K562 (cell line): ENCODE results near the gene C4A. TPM values are rescaled to one million over a fixed set of nuclear protein-coding genes. Genes with fewer than 3 reads are reported as not detected.

Experiments used
- BCL6 ChIP-seq: fragments of 250-450 bp; sonication (Bioruptor Pico); IDR thresholded peaks from 2 replicates; pipeline ENCODE4 v1.4.0; 2020
- E2F6 ChIP-seq, 2 experiments: IDR thresholded peaks; 2 replicates each; pipeline ENCODE4 v1.6.1; 2011; ENCODE audit warnings: borderline replicate concordance in 1 of 2, control low read depth in 1 of 2, low read depth in 1 of 2, low read length in 1 of 2, mild to moderate bottlenecking in 1 of 2, mixed read lengths in 1 of 2, moderate library complexity in 1 of 2; ENCODE audit not compliant: insufficient read depth in 1 of 2, insufficient read length in 1 of 2, poor library complexity in 1 of 2, severe bottlenecking in 1 of 2; ENCODE audit errors: extremely low read depth in 1 of 2
- FOXK1 ChIP-seq: sonication (generic); formaldehyde crosslinking; IDR thresholded peaks from 2 replicates; pipeline ENCODE4 v1.8.0; 2022; ENCODE audit warnings: missing genetic modification reagents, mild to moderate bottlenecking, borderline replicate concordance
- FUS ChIP-seq: fragments of 200-400 bp; formaldehyde crosslinking; optimal IDR thresholded peaks from 2 replicates; pipeline ENCODE3; 2017; ENCODE audit warnings: low read depth, low read length
- KAT8 ChIP-seq: fragments of 450-650 bp; IDR thresholded peaks from 2 replicates; pipeline ENCODE4 v1.6.1; 2016; ENCODE audit warnings: low read depth, mild to moderate bottlenecking
- NFE2L1 ChIP-seq: fragments of 450-650 bp; IDR thresholded peaks from 2 replicates; pipeline ENCODE4 v1.6.1; 2016; ENCODE audit warnings: missing genetic modification characterization, low read depth, mild to moderate bottlenecking, missing compliant biosample characterization, moderate library complexity, borderline replicate concordance
- POLR2G ChIP-seq: fragments of 200-400 bp; formaldehyde crosslinking; IDR thresholded peaks from 2 replicates; pipeline ENCODE4 v1.6.1; 2017; ENCODE audit warnings: low read depth, mild to moderate bottlenecking, antibody characterized with exemption, low read length, moderate library complexity
- RBM14 ChIP-seq: fragments of 200-400 bp; formaldehyde crosslinking; IDR thresholded peaks from 2 replicates; pipeline ENCODE4 v1.6.1; 2018; ENCODE audit warnings: low read depth, mild to moderate bottlenecking, low read length, moderate library complexity, borderline replicate concordance; ENCODE audit not compliant: insufficient read depth
- SIX5 ChIP-seq, 2 experiments: IDR thresholded peaks; 2 replicates each; pipeline ENCODE4 v1.6.1; 2011; ENCODE audit warnings: low read length in 2 of 2, borderline replicate concordance in 1 of 2, low read depth in 1 of 2, mild to moderate bottlenecking in 1 of 2, moderate library complexity in 1 of 2; ENCODE audit not compliant: insufficient read depth in 1 of 2
- SREBF1 ChIP-seq: fragments of 150-350 bp; IDR thresholded peaks from 2 replicates; pipeline ENCODE4 v1.6.1; 2014; ENCODE audit warnings: antibody characterized with exemption, low read depth, low read length, borderline replicate concordance
- SRSF1 ChIP-seq: fragments of 200-400 bp; formaldehyde crosslinking; IDR thresholded peaks from 2 replicates; pipeline ENCODE4 v1.6.1; 2017; ENCODE audit warnings: mild to moderate bottlenecking, low read depth, low read length, moderate library complexity
- TRIM25 ChIP-seq: fragments of 450-650 bp; IDR thresholded peaks from 2 replicates; pipeline ENCODE4 v1.7.0; 2016; ENCODE audit warnings: borderline replicate concordance
- TRIM28 ChIP-seq: fragments of 450-650 bp; IDR thresholded peaks from 2 replicates; pipeline ENCODE4 v1.6.1; 2017
- ZBTB1 ChIP-seq: sonication (generic); formaldehyde crosslinking; IDR thresholded peaks from 2 replicates; pipeline ENCODE4 v1.8.1; 2023; ENCODE audit warnings: missing genetic modification reagents, low read depth, mild to moderate bottlenecking, borderline replicate concordance
- ZNF174 ChIP-seq: fragments of 250-450 bp; sonication (Bioruptor Pico); IDR thresholded peaks from 2 replicates; pipeline ENCODE4 v1.4.0; 2020; ENCODE audit warnings: mild to moderate bottlenecking
- ZNF224 ChIP-seq: sonication (generic); formaldehyde crosslinking; IDR thresholded peaks from 2 replicates; pipeline ENCODE4 v1.8.0; 2022; ENCODE audit warnings: mild to moderate bottlenecking, missing genetic modification reagents
- ZNF699 ChIP-seq: fragments of 250-450 bp; sonication (Bioruptor Pico); IDR thresholded peaks from 2 replicates; pipeline ENCODE4 v1.8.0; 2021; ENCODE audit warnings: mild to moderate bottlenecking, moderate library complexity; ENCODE audit not compliant: insufficient replicate concordance
- polyA plus RNA-seq, 8 experiments: library from polyadenylated mRNA; depleted of rRNA in 4 of 8; stranded (reverse) in 5 of 8; unstranded in 3 of 8; fragments of >200 nt; fragmentation: Nextera tagmentation in 2 of 8; fragmentation: Illumina TruSeq in 1 of 8; extraction: Ambion mirVana in 2 of 8; extraction: Trizol in 1 of 8; gene quantifications; 2 replicates each; pipeline versions ENCODE4 v1.2.1 to v1.2.3, GENCODE V29; 2011 to 2014; ENCODE audit warnings: inconsistent platforms in 1 of 8, missing spikeins in 1 of 8
- total RNA-seq, 7 experiments: library from RNA; depleted of rRNA in 6 of 7; stranded (reverse); fragments of >200 nt in 6 of 7; fragmentation: Illumina TruSeq in 2 of 7; extraction: Trizol in 2 of 7; gene quantifications; 2 replicates each; pipeline versions ENCODE4 v1.2.1 to v1.2.3, GENCODE V29; 2011 to 2021; ENCODE audit warnings: low replicate concordance in 1 of 7
- TF ChIP-seq, protein P1 (sequence below), 2 experiments: fragments of 200-800 bp in 1 of 2; sonication (Bioruptor generic) in 1 of 2; sonication (generic) in 1 of 2; formaldehyde crosslinking in 1 of 2; IDR thresholded peaks in 1 of 2; conservative IDR thresholded peaks in 1 of 2; 2 replicates each; pipeline versions ENCODE4 v1.5.0 to v1.6.1; 2016 to 2020; ENCODE audit warnings: missing compliant biosample characterization in 1 of 2, missing genetic modification characterization in 1 of 2, missing genetic modification reagents in 1 of 2
- TF ChIP-seq, protein P2 (sequence below): fragments of 250-450 bp; sonication (Bioruptor Pico); IDR thresholded peaks from 2 replicates; pipeline ENCODE4 v1.8.0; 2022; ENCODE audit warnings: inconsistent platforms

Gene C4A
- total and polyA plus RNA-seq, 9 of the 15 experiments (the other 6 are each of a cell fraction or from before 2014, with no cell fraction given) = 0.27 to 7.6 (median 5.0) TPM

DNA sequence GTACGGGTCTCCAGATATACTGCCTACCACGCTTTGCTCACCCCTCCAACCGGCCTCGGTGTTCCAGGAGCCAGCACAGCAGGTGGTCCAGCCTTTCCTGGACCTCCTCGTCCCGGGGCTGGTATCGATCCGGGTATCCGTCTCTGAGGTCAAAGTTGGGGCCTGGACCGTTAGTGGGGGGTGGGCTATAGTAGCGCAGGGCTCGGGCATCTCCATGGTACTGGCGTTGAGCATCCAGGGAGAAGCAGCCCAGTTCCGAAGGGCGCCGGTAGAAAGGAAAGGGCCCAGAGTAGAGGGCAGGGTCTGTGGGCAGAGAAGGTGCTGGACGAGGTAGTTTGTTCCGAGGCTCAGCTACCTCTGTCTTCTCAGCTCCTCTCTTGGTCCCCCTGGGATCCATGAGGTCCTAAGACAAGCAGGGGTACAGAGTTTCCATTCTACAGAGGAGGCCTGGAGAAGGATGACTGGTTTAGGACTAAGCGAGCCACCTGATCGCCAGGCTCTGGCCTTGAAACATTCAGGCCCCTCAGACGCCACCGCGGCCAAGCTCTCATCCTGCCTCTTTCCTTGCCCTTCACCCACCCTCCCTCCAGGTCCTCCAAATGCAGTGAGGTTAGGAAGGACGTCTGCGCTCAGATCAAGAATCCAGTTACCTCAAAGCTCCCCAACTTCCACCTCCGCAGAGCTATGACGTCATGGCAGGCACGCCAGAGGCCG is 10.4 kb upstream of the C4A start (continued):
- TF ChIP-seq E2F6 (IDR thresholded peaks at IDR 0.05; ENCODE audit: borderline replicate concordance in 1 of 2, extremely low read depth in 1 of 2, insufficient read depth in 1 of 2, insufficient read length in 1 of 2, low read depth in 1 of 2, low read length in 1 of 2, poor library complexity in 1 of 2, severe bottlenecking in 1 of 2) (no peak), RBM14 (no peak), SRSF1 (no peak), KAT8 (no peak), FUS (no peak), ZNF224 (CRISPR knock-in tag) (no peak), SIX5 (IDR thresholded peaks at IDR 0.05; ENCODE audit: borderline replicate concordance in 1 of 2, insufficient read depth in 1 of 2, low read depth in 1 of 2, low read length in 2 of 2) (no peak), ZNF174 (CRISPR knock-in tag) (no peak), ZBTB1 (CRISPR knock-in tag) (no peak), NFE2L1 (tag) (no peak), POLR2G (no peak), SREBF1 (no peak), FOXK1 (CRISPR knock-in tag) (no peak), TRIM28 (no peak), ZNF699 (CRISPR knock-in tag) (no peak), BCL6 (no peak), TRIM25 (no peak)
- TF ChIP-seq, protein P1, sequence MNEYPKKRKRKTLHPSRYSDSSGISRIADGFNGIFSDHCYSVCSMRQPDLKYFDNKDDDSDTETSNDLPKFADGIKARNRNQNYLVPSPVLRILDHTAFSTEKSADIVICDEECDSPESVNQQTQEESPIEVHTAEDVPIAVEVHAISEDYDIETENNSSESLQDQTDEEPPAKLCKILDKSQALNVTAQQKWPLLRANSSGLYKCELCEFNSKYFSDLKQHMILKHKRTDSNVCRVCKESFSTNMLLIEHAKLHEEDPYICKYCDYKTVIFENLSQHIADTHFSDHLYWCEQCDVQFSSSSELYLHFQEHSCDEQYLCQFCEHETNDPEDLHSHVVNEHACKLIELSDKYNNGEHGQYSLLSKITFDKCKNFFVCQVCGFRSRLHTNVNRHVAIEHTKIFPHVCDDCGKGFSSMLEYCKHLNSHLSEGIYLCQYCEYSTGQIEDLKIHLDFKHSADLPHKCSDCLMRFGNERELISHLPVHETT (CRISPR knock-in tag; conservative IDR thresholded peaks at IDR 0.05 in 1 of 2, IDR thresholded peaks at IDR 0.05 in 1 of 2) = no peak
- TF ChIP-seq, protein P2, sequence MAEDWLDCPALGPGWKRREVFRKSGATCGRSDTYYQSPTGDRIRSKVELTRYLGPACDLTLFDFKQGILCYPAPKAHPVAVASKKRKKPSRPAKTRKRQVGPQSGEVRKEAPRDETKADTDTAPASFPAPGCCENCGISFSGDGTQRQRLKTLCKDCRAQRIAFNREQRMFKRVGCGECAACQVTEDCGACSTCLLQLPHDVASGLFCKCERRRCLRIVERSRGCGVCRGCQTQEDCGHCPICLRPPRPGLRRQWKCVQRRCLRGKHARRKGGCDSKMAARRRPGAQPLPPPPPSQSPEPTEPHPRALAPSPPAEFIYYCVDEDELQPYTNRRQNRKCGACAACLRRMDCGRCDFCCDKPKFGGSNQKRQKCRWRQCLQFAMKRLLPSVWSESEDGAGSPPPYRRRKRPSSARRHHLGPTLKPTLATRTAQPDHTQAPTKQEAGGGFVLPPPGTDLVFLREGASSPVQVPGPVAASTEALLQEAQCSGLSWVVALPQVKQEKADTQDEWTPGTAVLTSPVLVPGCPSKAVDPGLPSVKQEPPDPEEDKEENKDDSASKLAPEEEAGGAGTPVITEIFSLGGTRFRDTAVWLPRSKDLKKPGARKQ (CRISPR knock-in tag) = no peak
